ENCODE measurements around the gene HMX1.

- TF ChIP-seq, protein P1, sequence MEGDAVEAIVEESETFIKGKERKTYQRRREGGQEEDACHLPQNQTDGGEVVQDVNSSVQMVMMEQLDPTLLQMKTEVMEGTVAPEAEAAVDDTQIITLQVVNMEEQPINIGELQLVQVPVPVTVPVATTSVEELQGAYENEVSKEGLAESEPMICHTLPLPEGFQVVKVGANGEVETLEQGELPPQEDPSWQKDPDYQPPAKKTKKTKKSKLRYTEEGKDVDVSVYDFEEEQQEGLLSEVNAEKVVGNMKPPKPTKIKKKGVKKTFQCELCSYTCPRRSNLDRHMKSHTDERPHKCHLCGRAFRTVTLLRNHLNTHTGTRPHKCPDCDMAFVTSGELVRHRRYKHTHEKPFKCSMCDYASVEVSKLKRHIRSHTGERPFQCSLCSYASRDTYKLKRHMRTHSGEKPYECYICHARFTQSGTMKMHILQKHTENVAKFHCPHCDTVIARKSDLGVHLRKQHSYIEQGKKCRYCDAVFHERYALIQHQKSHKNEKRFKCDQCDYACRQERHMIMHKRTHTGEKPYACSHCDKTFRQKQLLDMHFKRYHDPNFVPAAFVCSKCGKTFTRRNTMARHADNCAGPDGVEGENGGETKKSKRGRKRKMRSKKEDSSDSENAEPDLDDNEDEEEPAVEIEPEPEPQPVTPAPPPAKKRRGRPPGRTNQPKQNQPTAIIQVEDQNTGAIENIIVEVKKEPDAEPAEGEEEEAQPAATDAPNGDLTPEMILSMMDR (IDR thresholded peaks at IDR 0.05) = no peak
- TF ChIP-seq POLR2A (IDR thresholded peaks at IDR 0.05) = no peak
Measured at GRCh38 chr4:8850074-8850829, 21.4 kb downstream of the HMX1 start.

All from thyroid gland (tissue), 4 donors.